GM18861 (cell line): ENCODE measurements around the gene ZNF75A.
A peak's percentile ranks its signal among the peaks of the same experiment; 100 is the strongest.
"Not testable (repeated sequence)": the region's sequence is repeated elsewhere in the genome, so short reads cannot be mapped to it uniquely, and the experiment has no call there.

ENCODE experiments used
- ATAC-seq: cut with Tn5 transposase; IDR thresholded peaks from one replicate; pipeline ENCODE4 v1.9.1; 2021; ENCODE audit not compliant: unreplicated experiment

Gene ZNF75A

DNA sequence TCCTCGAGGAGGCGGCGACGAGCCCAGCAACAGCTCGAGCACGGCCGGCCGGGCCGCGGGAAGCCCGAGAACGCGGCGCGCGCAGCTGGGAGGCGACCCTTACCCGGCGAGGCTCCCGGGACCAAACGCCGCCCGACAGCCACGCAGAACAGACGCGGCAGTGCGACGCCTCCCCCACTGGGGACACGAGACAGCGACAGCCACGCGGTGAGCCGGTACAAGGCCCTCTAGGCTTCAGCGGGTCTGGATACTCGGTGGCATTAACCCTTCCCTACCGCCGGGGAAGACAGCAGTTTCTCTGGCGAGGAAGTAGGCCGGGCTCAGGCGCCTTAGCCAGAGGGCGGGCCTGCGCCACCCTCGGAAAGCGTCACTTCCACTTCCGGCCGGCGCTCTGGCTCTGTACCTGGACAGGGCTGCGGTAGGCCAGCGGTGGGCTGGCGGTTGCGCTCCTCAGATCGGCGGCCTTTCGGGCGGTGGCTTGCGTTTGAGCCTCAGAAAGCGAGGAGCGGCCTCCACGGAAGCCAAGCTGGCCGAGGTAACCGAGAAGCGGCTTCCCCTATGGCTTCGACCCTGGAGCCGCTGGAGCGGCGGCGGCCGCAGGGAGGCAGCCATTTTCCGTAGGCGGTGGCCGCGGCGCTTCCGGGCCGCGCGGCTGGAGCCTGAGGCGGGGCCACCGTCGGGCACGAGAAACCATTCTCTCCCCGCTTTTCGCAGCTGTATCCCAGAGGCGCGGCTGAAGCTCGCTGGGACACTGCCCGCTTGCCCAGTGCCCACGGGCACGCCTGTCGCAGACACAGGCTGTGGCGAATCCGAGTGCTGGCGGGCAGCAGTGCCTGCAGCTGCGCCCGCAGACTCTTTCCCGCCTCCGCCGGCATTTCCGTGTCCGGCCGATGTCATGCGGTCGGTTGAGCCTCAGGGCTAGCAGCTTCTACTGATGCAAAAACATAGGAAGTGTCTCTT is at the start of gene ZNF75A, which contains the start of gene TIGD7:
ZNF75A (plus strand) TSS at position 389 of the 960 bp plus-strand sequence. CDS start 2,932 bp downstream, outside the sequence.
TIGD7 (minus strand) TSS at position 322 of the 960 bp plus-strand sequence. CDS start 4,816 bp downstream, outside the sequence.
- peak; percentile 85 for ATAC-seq

DNA sequence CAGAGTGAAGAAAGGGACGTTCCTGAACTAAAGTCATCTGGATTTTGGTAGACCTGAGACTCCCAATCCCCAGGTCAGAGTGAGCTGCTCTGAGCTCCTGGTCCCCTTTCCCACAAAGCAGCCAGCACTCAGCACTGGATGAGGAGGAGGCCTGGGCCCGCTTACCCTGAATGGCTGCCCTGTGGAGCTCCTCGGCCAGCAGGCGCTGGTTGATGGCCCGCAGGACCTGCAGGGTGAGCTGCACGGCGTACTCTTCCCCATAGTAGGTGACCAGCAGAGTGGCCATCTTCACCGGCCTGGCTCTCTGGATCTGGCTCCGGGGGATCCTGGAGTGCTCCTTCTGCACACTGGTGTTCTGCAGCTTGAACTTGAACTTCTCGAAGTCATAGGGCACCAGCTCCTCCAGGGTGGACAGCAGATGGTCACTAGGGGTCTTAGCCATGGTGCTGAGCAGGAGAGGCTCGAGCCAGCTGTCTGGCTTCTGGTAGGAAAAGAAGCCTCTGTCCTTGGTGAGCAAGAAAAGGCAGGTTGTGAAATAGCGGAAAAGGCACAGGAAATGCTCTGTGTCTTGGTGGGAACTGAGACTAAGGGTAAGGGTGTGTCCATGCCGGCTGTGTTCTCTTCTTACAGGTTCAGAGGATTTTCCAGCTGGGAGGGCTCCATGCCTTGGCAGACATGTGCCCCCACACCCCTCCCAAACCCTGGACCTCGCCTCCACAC is 49.0 kb upstream of the ZNF75A start, which contains the start of gene MEFV:
MEFV (minus strand) TSS at position 488 of the 720 bp plus-strand sequence; CDS start at position 442, 46 bp downstream.
- no peak for ATAC-seq

DNA sequence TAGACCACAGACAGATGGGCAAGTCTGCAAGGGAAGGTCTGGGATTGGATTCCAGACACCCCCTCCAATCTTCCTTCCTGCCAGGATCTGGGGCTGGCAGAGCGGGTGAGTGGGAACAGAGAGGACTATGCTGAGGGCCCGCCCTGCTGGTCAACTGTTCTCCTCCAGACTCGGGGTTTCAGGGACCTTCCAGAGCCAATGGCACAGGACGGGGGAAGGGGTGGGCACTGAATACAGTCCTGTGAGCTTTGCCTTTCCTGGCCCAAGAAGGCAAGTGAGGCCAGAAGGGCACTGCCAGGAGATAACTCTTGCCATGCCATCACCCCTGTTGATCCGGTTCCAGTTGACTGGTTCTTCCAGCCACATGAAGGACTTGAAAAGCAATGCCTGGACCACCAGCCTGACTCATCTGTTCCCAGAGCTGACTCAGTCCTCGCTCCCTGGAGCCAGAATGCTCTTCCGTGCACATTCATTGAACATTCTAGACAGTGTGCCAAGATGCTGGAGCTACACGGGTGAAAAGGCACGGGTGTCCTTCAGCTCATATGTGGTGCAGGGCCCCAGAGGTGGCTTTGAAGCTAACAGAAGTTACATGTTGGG is 48.3 kb upstream of the ZNF75A start:
- no peak for ATAC-seq

DNA sequence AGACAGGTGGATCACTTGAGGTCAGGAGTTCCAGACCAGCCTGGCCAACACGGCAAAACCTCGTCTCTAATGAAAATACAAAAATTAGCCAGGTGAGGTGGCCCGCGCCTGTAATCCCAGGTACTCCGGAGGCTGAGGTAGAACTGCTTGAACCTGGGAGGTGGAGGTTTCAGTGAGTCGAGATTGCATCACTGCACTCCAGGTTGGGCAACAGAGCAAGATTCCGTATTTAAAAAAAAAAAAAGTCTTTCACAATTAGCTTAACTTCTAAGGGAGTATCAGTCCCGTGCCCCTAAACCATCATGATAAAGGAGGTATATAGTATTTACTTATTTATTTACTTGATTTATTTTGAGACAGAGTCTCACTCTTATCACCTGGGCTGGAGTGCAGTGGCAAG is 45.5 kb upstream of the ZNF75A start:
- no peak for ATAC-seq

DNA sequence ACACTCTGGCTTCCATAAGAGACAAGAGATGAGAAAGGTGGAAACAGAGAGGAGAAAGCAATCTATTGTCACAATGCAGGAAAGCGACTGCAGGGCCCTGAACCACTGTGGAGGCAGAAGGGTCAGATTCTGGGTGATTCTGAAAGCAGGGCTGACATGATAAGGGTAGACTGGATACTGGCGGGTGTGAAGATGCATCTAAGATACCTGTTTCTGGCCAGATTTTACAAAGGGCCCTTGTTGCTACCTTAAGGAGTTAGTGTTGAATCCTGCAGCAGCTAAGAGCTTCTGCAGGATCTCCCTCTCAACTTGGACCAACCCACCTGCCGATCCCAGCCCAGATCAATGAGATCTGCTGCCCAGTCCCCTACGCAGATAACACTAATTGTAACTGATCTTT is 42.8 kb upstream of the ZNF75A start:
- no peak for ATAC-seq

DNA sequence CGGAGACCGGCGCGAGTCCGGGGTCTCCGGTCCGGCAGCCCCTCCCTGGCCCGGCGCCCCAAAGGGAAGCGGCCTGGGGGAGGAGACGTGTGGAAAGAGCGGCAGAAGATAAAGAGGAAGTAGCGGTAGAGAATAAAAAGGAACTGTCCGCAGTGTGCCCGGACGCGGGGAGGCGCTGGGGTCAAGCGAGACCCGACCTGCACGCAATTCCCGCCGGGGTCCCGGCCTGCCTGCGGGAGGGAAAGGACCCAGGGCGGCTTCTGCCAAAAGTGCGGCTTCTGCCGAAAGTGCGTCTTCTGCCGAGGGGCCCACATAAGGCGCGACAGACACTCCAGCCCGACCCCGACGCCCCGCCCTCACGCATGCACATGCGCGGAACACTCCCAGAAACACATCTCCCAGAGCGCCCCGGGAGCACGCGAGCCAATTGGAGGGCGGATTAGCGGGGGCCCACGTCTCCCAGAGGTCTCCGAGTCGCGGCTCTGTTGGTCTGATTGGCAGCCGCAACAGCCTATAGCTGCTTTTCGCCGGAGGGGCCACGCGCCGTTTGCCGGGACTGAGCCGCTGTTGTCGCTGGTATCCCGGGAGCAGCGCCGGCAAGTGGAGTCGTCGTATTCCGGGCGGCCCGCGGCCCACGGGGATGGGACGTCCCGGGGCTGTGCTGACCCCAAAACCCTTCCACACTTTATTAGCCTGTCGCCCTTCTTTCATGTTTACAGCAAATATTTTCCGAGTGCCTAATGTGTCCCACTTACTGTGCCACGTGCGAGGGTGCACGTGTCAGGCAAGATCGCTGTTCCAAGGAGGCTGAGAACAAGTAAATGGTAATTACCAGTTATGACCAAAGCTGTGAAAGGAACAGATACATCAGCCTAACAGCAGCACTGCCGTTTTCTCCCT is 40.9 kb upstream of the ZNF75A start:
- ATAC-seq = peak; percentile 70

DNA sequence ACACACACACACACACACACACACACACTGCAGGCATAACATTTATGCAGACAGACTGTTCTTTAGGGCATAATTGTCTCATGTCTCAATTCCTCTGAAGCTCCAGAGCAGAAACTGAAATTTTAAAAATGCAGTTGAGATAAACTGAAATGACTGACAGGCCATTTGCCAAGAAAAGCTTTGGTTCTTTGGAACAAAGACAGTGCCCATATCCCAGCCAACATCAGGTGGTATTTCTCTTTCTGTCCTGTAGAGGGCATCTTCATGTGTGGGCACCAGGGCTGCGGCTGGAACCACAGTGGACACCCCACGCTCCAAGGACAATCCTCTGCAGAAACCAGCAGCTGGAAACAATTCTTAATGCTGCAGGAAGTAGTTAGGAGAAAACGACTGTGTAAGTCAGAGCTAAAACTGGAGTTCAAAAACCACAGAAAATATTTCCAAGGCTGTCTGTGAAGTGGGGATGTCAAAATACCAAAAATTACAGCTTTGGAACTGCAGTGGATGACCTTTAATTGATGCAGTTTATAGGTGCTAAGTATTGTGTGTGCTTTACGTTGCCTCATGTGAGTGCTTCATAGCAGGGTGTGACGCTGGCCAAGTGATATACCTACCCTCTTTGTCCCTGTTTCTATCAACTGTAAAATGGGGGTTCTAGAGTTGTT is 38.3 kb upstream of the ZNF75A start:
- no peak for ATAC-seq

DNA sequence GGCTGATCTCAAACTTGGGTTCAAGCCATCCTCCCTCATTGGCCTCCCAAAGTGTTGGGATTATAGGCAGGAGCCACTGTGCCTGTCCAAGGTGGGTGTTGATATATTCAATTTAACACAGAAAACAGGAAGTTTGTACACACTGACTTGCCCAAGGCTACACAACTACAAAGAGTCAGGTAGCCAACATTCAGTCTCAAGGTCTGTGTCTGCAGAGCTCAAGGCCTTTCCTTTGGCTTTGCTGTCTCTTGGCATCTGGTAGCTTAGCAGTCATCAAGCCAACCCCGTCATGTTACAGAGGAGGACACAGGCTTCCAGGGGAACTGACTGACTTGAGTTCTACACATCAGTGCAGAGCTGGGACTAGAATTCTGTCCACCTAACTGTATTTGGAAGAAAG is 37.0 kb upstream of the ZNF75A start:
- ATAC-seq = no peak

DNA sequence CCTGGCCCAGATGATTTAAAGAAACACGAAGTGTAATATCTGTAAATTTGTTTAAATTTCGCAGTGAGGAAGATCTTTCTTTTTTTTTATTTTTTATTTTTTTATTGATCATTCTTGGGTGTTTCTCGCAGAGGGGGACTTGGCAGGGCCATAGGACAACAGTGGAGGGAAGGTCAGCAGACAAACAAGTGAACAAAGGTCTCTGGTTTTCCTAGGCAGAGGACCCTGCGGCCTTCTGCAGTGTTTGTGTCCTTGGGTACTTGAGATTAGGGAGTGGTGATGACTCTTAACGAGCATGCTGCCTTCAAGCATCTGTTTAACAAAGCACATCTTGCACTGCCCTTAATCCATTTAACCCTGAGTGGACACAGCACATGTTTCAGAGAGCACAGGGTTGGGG is 34.6 kb upstream of the ZNF75A start:
- ATAC-seq = not testable (repeated sequence)

DNA sequence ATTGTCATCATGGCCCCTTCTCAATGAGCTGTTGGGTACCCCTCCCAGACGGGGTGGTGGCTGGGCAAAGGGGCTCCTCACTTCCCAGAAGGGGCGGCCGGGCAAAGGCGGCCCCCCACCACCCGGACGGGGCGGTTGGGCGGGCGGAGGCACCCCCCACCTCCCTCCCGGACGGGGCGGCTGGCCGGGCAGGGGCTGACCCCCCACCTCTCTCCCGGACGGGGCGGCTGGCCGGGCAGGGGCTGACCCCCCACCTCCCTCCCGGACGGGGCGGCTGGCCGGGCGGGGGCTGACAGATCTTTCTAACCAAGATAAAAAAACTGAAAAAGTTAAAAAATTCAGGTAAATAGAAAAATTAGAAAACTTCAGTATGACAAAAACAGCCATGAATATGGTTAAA is 34.0 kb upstream of the ZNF75A start:
- not testable (repeated sequence) for ATAC-seq

DNA sequence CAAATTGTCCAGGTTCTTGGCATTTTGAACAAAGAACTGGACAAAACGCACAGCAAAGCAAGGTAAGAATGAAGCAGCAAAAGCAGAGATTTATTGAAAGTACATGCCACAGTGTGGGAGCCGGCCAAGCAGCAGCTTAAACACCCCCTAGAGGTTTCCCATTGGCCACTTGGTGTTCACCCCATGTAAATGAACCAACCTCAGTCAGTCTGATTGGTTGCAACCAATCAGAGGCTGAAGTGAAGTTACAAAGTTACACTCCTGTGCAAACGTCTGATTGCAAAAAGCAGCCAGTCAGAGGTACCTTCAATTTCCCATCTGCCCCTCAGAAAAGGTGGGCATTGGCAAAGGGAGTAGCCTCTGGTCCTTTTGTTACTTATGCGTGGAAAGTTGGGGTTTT is 30.8 kb upstream of the ZNF75A start:
- ATAC-seq = no peak

DNA sequence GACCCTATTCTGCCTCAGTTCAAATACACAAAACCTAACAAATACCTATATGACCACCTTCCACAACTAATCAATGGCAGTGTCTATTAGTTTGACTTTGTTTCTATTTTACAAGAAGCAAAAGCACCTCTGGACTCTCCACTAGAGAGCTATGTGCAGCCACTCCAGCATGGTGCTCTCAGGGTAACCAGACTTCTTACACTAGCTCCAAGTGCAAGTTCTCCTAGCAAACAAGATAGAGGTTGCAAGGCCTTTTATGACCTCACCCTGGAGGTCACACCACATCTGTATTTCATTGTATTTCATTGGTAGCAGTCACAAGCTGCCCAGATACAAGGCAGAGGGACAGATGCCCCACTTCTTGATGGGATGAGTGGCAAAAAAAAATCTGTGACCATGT is 30.4 kb upstream of the ZNF75A start:
- no peak for ATAC-seq

DNA sequence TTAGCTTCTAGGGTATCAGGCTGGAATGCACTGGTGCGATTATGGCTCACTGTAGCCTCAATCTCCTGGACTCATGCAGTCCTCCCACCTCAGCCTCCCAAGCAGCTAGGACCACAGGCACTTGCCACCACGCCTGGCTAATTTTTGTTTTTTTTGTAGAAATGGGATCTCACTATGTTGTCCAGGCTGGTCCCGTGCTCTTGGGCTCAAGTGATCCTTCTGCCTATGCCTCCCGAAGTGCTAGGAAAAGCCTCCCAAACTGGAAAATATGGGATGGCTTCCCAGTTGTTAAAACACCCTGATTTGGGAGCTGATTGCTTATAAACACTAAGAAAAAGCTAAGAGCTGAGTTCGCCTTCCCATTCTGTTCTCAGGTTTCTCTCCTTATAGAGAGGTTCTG is 28.6 kb upstream of the ZNF75A start:
- ATAC-seq = no peak

DNA sequence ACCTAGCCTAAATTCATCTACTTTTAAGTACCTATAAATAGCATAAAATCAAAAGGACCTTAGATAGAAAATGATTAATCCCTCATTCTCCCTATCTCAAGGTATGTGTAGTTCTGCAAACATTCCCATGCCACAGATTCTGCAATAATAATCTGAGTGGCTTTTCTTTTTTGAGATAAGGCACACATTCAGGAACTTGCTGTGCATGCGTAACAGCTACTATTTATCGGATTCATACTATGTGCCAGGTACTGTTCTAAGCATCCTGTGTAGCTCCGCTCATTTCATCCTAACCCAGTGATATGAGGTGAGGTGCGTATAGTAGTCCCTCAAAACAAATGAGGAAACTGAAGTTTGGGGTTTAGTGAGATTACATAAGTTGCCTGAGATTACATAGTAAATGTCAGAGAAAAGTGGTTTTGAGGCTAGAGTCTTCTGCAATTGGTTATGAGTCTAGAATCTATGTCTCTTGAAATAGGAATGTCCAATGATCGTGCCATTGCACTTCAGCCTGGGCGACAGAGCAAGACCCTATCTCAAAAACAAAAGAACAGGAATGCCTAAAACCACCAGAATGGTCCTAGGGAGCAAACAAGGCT is 24.0 kb upstream of the ZNF75A start:
- ATAC-seq = no peak

DNA sequence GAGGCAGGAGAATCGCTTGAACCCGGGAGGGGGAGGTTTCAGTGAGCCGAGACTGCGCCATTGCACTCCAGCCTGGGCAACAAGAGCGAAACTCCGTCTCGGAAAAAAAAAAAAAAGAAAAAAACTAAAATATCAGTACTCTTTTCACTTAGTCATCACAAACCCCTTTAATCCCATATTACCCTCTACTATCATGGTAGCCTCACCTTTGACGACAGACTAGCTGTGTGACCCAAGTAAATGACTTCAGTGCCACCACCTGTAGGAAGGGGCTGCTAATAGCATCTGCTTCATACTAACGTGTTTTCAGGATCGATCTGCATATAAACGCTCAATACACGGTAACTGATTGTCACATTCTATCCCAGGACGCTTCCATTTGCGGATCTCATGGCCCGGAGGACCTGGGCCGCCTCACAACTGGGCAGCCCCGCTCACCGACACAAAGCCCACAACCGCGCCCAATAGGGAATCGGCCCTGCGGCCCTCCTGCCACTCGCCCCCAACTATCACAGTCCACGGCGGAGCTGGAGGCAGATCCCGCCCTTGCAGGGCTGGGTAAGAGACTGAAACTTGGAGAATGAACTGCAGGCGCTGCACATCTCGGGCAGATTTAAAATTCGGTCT is 23.1 kb upstream of the ZNF75A start:
- peak; percentile 24 for ATAC-seq

DNA sequence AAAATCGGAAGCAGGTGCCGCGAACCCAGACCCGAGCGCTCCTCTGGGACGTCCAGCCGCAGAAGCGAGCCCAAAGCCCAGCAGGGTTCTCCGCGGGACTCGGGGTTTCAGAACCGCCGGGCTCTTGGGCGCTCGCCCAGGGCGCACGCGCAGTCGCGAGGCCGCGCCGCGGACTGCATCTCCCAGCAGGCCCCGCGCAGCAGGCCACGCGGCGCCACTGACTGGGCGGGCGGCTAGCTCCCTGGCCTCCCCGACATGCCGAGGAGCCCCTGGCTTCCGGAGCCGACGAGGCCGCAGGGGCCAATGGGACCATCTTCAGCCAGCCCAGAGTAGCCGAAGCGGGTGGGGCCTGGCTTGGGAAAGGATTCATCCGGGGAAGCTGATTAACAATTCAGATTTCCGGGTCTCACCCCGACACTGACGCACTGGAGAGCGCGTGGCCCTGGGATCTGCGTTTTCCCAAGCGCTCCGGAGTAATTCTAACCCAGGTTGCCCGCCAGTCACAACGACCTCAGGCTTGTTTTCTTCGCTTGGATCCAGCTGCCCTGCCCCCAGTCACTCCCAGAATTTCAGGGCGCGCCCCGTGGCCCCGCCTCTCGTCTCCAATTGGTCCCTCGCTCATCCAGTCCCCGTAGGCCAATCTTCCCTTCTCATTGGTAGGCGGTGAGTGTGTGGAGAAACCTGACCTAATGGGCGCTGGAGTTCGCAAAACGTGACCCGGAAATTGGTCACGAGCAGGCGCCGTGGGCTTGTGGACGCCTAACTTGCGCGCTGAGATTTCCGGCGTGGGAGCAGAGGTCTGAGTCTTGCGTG is 22.4 kb upstream of the ZNF75A start, which contains the start of gene ZNF263:
ZNF263 (plus strand) TSS at position 762 of the 813 bp plus-strand sequence. CDS start 328 bp downstream, outside the sequence.
- ATAC-seq = peak; percentile 68

DNA sequence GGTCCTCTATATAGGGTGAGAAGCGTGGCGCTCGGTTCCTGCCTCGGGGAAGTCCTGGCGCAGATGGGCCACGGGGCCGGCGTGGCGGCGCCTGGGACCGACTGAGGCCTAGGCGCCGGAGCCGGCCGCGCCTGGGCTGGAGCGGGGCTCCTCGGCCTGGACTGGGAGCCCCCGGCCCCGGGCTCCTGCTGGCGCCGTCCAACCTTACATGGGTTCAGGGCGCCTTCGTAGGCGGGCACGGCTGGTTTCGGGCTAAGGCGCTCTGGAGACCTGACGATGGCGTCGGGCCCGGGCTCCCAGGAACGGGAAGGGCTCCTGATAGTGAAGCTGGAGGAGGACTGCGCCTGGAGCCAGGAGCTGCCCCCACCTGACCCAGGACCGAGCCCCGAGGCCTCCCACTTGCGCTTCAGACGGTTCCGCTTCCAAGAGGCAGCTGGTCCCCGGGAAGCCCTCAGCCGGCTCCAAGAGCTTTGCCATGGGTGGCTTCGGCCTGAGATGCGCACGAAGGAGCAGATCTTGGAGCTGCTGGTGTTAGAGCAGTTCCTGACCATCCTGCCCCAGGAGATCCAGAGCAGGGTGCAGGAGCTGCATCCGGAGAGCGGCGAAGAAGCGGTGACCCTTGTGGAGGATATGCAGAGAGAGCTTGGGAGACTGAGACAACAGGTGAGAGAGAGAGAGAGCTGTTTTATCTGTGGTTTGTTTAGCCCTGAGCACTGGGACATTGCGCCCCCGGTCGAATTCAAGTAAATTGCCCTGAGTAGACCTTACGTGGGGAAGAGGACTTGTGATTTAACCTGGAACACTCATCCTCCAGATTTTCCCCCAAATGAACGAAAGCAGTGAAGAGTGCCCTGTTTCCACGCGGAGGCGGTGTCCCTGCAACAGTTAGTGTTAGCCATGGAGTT is 21.5 kb upstream of the ZNF75A start:
- ATAC-seq = peak; percentile 5
